ENCODE data around the gene TRPM2.

DNA sequence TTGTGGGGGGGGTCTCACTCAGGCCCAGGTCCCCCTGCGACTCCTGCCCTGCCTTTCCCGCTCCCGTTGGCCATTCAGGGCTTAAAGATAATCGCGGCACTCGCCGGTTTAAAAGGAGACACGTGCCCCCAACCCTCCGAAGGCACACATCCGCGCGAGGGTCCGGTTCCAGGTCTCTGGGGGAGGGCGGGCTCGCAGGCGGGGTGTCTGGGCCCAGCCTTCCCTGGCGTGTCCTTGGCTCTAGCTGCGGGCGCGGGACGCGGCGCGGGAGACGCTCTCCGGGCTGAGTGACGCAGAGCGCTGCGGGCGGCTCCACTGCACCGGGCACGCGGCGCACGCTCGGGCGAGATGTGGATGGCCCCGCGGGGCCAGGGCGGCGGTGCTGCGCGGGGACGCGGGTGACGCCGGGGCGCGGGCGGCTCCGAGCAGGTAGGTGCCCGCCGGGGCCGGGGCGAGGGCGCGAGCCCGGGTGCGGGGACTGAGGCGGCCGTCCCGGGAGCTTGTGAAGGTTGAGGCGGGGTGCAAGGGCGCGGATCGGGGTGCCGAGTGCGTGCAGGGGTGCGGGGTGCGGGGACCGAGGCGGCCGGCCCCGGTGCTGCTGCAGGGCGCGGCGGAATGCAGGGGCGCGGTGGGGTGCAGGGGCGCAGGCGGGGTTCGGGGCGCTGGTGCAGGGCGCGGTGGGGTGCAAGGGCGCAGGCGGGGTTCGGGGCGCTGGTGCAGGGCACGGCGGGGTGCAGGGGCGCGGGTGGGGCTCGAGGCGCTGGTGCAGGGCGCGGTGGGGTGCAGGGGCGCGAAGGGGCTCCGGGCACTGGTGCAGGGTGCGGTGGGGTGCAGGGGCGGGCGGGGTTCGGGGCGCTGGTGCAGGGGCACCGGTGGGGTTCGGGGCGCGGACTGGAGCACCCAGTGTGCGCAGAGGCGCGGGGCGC is 3.3 kb upstream of the TRPM2 start:
- TF ChIP-seq, protein P1, sequence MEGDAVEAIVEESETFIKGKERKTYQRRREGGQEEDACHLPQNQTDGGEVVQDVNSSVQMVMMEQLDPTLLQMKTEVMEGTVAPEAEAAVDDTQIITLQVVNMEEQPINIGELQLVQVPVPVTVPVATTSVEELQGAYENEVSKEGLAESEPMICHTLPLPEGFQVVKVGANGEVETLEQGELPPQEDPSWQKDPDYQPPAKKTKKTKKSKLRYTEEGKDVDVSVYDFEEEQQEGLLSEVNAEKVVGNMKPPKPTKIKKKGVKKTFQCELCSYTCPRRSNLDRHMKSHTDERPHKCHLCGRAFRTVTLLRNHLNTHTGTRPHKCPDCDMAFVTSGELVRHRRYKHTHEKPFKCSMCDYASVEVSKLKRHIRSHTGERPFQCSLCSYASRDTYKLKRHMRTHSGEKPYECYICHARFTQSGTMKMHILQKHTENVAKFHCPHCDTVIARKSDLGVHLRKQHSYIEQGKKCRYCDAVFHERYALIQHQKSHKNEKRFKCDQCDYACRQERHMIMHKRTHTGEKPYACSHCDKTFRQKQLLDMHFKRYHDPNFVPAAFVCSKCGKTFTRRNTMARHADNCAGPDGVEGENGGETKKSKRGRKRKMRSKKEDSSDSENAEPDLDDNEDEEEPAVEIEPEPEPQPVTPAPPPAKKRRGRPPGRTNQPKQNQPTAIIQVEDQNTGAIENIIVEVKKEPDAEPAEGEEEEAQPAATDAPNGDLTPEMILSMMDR (IDR thresholded peaks at IDR 0.05), result no peak
- TF ChIP-seq POLR2A (IDR thresholded peaks at IDR 0.05), result no peak

All from esophagus squamous epithelium (tissue), 4 donors.